Neural cell (in vitro differentiated cells): ENCODE measurements around the gene ZSCAN21.

ENCODE experiments used
- EP300 ChIP-seq: fragments of 450-650 bp; conservative IDR thresholded peaks from 2 replicates; pipeline ENCODE4 v1.6.1; 2014; ENCODE audit warnings: antibody characterized with exemption, mild to moderate bottlenecking, moderate library complexity; ENCODE audit not compliant: poor library complexity, severe bottlenecking
- MXI1 ChIP-seq: fragments of 450-650 bp; conservative IDR thresholded peaks from 2 replicates; pipeline ENCODE4 v1.6.1; 2014; ENCODE audit warnings: antibody characterized with exemption, mild to moderate bottlenecking; ENCODE audit not compliant: poor library complexity, severe bottlenecking
- TF ChIP-seq, protein P1 (sequence below): fragments of 450-650 bp; IDR thresholded peaks from 2 replicates; pipeline ENCODE4 v1.5.1; 2014; ENCODE audit warnings: antibody characterized with exemption, mild to moderate bottlenecking, moderate library complexity; ENCODE audit not compliant: poor library complexity, severe bottlenecking

DNA sequence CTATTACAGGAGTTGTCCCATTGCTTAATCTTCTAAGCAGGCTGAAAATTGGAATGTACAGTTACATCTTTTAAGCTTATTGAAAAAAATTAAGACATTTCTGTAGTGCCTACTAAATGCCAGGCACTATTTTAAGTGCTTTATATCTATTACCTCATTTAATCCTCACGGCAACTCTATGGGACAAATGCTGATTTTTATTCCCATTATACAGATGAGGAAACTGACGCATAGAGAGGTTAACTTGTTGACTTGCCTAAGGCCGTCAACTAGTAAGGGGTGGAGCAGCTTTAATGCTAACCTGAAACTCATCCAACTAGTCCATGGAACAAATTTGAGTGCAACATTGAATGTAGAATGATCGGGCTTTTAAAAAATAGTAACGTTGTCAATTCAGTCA, 31.7 kb upstream of the ZSCAN21 start:
- TF ChIP-seq MXI1 (no peak), EP300 (no peak)
- TF ChIP-seq, protein P1, sequence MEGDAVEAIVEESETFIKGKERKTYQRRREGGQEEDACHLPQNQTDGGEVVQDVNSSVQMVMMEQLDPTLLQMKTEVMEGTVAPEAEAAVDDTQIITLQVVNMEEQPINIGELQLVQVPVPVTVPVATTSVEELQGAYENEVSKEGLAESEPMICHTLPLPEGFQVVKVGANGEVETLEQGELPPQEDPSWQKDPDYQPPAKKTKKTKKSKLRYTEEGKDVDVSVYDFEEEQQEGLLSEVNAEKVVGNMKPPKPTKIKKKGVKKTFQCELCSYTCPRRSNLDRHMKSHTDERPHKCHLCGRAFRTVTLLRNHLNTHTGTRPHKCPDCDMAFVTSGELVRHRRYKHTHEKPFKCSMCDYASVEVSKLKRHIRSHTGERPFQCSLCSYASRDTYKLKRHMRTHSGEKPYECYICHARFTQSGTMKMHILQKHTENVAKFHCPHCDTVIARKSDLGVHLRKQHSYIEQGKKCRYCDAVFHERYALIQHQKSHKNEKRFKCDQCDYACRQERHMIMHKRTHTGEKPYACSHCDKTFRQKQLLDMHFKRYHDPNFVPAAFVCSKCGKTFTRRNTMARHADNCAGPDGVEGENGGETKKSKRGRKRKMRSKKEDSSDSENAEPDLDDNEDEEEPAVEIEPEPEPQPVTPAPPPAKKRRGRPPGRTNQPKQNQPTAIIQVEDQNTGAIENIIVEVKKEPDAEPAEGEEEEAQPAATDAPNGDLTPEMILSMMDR = no peak
